GM12873 (cell line): ENCODE results near the gene RTN4IP1.

ENCODE experiments used
- TF ChIP-seq, protein P1 (sequence below): IDR thresholded peaks from 2 replicates; pipeline ENCODE4 v1.5.1; 2012; ENCODE audit warnings: low read depth, mild to moderate bottlenecking, moderate library complexity, low read length, control low read depth; ENCODE audit not compliant: insufficient read depth; ENCODE audit errors: missing control alignments

Gene RTN4IP1

DNA sequence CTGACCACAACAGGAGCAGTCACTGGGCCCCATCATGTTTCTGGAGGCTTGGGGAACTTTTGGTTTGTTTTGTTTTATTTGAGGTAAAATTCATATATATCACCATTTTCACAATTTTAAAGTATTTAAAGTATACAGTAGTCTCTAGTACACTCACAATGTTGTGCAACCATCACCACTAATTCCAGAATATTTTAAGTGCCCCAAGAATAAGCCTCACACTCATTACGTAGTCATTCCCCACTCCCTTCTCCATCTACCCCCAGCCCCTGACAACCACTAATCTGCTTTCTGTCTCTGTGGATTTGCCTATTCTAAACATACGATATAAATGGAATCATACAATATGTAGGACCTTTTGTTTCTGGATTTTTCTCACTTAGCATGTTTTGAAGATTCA, 29.0 kb downstream of the RTN4IP1 start:
- TF ChIP-seq, protein P1, sequence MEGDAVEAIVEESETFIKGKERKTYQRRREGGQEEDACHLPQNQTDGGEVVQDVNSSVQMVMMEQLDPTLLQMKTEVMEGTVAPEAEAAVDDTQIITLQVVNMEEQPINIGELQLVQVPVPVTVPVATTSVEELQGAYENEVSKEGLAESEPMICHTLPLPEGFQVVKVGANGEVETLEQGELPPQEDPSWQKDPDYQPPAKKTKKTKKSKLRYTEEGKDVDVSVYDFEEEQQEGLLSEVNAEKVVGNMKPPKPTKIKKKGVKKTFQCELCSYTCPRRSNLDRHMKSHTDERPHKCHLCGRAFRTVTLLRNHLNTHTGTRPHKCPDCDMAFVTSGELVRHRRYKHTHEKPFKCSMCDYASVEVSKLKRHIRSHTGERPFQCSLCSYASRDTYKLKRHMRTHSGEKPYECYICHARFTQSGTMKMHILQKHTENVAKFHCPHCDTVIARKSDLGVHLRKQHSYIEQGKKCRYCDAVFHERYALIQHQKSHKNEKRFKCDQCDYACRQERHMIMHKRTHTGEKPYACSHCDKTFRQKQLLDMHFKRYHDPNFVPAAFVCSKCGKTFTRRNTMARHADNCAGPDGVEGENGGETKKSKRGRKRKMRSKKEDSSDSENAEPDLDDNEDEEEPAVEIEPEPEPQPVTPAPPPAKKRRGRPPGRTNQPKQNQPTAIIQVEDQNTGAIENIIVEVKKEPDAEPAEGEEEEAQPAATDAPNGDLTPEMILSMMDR: no peak

DNA sequence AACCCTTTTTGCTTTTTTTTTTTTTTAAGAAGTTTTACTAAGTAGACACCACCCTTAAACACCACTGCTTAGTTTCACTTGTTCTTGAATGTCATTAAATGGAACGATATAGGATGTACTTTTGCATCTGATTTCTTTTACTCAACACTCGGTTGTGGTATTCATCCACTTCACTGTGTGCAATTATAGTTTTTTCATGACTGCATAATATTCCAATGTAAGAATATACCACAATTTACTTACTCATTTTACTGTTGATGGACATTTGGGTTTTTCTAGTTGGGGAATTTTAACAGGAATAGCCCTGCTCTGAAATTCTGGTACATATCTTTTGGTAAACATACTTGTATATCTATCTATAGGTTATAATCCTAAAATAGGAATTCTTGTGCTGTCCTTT, 29.9 kb downstream of the RTN4IP1 start:
- TF ChIP-seq, protein P1: no peak

DNA sequence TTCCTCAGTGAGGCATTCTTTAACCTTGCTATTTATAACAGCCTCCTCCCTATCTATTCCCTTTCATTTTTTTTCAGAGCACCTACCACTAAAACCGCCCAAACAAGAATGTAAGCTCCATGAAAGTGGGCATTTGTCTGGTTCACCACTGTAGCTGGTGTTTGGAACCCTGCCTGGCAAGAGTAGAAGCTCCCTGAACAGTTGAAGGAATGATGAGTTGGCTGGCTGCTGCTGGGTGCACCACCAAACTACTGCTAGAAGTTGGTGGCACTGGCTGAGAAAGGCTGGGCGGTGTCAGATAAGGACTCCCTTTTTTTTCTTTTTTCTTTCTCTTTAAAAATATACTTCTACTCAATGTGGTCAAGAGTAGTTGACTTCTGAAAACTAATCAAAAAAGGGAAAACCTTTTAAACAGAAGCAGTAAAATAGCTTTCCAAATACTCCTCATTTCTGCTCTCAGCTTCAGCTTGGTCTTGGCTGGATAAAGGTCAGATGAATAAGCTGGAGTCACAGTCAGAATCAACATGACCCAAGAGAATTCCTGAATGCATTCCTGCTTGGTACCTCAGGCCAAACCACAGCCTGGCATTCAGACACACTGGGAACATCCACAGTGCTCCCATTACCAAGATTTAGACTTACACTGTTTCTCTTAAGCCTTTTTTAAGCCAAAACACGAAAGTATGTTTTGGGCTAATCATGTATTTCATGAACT, 38.0 kb downstream of the RTN4IP1 start:
- TF ChIP-seq, protein P1: no peak

DNA sequence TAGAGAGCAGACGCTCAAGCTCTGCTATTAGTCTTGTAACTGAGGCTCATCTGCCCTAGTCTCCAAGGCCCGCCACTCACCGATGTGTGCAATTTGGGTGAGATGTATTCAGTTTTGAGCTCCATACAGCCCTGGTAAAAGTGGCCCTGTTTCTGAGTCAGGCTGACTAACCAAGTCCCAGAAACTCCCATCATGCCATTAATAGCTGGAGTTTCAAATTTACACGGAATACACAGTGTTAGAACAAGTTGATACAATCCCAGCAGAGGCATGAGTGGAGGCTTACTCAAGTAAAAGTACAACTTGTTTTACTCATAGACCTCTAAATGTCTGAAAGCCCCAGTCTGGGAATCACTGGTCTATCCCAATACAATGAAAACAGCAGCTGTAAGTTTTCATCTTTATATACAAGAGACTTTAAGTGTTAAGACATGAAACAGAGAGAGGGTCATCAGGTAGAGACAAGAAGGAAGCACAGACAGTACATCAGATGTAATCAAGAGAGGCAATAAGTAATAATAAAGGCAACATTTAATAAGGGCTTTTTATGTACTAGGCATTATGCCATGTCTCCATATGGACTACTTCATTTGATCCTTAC, 42.4 kb downstream of the RTN4IP1 start:
- TF ChIP-seq, protein P1: no peak

DNA sequence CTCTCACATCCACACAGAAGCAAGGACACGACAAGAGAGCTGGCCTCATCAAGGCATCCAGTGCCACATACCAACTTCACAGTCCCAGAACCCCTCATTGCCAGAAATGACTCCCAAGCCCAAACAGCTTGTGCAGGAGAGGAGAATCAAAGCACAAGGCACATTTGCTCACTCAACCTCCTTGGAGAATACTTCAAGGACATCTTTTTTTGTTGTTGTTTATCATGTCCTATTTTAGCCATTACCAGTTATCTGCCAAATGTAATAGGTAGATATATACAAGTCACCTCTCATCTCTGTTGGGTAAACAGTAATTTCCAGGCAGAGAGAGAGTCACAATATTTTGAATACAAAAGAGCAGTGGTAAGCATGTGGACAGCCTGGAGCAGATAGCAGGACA, 47.8 kb downstream of the RTN4IP1 start:
- TF ChIP-seq, protein P1: no peak

DNA sequence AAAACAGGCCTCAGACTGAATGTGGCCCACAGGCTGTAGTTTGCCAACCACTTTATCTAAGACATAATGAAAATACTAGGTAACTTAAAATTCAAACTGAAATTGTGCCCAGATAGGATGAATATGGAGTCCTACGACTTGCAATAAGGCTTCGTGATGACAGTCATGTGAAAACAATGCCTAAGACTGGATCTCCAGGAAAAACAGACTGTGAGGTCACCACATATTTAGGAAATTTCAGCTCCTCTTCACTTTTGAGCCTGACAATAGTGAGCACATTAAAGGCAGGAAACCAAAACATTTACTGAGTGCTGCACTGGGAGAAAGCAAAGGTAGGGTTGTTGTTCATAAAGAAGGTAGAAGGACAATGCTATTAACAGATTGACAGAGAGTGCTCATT, 50.0 kb downstream of the RTN4IP1 start:
- TF ChIP-seq, protein P1: no peak

DNA sequence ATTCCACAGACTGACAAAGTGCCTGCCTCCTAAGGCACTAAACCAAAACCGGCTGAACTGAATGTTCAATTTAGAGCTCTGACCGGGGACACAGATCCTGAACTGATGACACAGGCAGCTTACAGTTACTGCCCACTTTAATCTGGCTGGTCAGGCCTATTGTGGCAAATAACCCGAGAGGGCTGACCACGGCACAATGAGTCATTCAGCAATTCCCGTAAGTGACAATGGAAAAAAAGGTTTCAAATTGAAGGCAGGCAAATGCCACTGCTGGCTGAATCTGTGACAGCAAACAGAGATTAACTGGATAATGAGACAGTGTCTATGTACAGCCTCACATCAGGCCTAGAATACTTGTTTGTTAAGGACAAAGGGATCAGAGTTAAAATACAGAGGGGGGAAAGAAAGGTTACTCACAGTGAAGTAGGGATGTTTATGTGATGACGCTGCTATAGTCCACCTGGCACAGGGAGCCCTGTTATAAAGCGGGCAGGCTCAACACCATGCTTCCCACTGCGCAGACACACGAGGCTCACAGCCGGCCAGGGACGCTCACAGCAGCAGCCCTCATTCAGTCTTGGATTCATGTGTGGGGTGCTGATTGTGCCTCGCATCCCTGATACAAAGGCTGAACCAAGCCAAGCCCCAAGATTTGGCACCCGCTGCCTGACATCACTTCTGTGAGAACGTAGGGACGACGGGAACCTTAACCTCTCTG, 54.4 kb downstream of the RTN4IP1 start:
- TF ChIP-seq, protein P1: no peak
